GM19099 (cell line): ENCODE data around the gene PRR29.

ENCODE experiments used
- POLR2A ChIP-seq: IDR thresholded peaks from 3 replicates; pipeline ENCODE4 v1.6.1; 2011; ENCODE audit warnings: low read depth; ENCODE audit not compliant: insufficient read length; ENCODE audit errors: extremely low read depth

PRR29 gene

DNA sequence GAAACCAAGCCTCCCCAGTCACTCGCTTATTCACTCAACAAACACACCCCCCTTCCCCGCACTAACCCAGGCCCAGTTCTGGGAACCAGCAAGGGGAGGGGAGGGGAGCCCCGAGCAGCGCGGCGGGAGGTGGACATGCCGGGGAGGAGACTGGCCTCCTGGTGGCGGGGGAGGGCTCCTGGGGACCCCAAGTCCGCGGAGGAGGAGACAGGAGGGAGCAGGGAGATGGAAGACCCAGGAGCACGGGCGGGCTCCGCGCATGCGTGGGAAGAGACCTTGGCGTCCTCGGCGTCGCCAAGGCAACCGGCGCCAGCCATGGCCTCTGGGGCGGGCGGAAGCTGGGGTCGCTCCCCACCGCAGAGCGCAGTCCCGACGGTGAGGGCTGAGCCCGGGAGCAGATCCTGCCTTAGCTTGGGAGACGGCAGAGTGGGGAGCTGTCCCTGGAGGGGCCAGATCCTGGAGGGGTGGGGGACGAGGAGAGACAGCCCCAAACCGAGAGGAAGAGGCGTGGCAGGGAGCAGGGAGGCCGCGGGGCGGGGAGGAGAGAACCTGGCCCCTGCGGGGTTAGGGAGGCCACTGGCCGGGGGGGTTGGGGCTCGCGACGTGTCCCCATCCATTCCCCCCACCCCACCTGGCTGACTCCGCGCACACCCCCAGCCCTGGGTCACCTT, at the start of gene PRR29:
Gene PRR29, plus strand, starts transcription at position 302 of the 671 bp plus-strand sequence. Its CDS starts 14 bp downstream, at position 316.
- TF ChIP-seq POLR2A: no peak

GRCh38 chr17:63948521-63948920, 49.6 kb upstream of the PRR29 start:
- no peak for TF ChIP-seq POLR2A

DNA sequence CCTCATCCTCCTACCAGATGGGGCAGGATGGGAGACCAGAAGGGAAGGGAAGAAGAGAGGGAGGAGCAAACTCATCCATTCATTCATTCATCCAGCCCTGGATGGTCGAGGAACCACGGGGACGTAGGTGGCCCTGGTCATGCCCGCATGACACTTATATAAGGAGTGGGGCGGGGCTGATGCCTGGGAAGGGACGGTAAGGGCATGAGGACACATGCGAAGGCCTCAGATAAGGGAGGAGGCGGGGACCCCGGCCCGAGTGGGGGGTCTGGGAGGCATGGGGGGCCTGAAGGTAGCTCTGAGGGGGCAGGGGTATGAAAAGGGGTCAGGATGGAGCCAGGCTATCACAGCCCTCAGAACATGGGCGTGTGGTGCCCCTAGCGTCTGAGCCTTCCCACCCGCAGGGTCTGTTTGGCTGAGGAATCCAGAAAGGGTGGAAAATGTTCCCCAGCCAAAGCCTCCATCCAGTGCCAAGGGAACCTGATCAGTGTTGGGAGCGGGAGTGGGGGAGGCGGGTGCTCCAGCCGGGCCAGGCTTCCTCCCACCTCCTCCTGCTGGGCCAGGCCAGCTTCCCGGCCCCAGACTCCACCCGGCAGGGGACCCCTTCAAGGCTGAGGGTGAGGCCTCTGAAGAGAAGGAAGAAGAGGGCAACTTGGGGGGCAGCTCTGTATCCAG, 48.4 kb upstream of the PRR29 start:
- no peak for TF ChIP-seq POLR2A

- TF ChIP-seq POLR2A: no peak
These were observed 46.9 kb upstream of the PRR29 start for GRCh38 chr17:63950940-63951907.

GRCh38 chr17:63954402-63955063, 43.6 kb upstream of the PRR29 start:
- TF ChIP-seq POLR2A: no peak

DNA sequence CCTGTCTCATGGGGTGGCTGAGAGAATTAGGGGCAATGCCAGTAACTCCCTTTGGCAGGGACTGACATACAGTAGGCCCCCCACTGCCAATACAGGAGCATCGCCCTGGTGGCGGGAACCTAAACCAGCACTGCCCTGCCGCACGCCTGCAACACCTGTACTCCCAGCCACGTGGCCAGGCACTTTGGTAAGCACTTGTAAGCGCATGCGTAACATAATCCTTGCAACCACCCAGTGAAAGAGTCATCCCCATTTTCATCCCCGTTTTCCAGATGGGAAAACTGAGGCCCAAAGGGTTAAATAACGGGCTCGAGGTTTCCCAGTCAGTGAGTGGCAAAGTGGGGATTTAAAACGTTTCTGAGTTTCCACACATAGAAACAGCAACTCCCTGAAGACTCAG, 42.9 kb upstream of the PRR29 start:
- no peak for TF ChIP-seq POLR2A

GRCh38 chr17:63955791-63956190, 42.4 kb upstream of the PRR29 start:
- no peak for TF ChIP-seq POLR2A

- no peak for TF ChIP-seq POLR2A
These were observed 41.7 kb upstream of the PRR29 start for GRCh38 chr17:63956296-63956920.

DNA sequence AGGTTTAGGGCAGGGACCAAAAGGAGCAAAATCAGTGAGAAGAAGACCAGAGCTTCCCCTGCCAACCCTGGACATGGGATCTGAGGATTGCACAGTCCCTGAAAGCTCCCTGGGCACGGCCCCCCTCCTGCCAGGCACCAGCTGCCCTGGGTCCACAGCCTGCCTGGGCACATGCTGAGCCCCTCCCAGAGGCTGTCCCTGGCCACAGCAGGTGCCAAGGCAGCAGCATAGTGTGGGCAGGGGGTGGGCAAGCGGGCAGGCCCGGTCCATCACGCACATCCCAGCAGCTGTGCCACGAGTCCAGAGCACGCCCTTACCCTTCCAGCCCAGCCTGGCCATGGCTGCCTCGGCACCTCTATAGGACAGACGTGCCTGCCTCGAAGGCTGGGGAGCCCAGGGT, 38.1 kb upstream of the PRR29 start:
- no peak for TF ChIP-seq POLR2A

DNA sequence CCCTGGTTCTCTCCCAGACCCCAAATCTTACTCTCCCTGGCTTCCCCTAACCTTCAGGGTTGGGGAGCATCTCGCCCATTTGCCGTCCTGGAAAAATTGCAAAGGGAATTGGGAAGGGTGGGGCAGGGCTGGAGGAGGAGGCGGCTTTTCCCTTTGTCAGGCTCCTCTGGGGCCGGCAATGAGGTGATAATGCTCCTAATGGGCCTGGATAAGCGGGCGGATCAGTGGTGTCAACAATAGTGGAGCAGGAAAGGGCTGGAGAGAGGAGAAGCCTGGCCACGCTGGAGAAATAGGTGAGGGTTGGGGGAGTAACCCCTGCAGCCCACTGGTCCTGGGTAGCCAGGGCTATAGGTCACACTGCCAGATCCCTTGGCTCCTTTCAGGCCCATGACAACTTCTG, 37.7 kb upstream of the PRR29 start:
- TF ChIP-seq POLR2A: no peak

DNA sequence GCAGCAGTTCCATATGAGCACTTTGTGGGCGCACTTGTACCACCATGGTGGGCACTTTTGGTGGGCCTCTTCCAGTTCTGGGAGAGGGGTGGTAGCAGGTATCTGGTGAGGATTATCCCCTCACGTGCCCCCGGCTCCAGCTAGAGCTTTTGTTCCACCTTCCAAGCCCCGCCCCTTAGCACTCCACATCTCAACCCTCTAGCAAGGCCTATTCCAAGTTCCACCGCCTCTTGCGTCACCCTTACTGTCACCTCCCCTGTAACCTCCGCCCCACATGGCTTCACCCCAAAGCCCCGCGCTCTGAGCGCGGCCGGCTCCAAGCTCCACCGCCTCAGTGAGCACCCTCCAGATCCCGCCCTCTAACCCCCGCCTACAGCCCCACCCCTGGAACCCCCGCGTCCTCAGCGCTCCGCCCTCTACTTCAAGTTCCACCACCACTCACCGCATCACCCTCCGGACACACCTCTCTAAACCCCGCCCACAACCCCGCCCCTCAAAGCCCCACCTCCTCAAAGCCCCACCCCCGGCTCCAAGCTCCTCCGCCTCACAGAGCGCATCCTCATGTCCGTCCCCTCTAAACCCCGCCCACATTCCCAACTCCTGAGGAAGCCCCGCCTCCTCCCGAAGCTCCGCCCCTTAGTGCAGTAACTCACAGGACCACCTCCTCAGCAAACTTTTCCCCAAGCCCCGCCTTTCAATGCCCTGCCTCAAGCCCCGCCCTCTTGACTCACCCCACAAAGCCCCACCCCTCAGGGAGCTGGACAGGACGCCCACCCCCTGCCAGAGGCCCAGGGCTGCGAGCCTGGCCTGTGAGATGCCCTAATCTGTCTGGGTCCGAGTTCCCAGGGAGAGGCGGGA, 36.6 kb upstream of the PRR29 start:
- TF ChIP-seq POLR2A: no peak

- no peak for TF ChIP-seq POLR2A
These were observed 35.8 kb upstream of the PRR29 start for GRCh38 chr17:63962298-63962744.

DNA sequence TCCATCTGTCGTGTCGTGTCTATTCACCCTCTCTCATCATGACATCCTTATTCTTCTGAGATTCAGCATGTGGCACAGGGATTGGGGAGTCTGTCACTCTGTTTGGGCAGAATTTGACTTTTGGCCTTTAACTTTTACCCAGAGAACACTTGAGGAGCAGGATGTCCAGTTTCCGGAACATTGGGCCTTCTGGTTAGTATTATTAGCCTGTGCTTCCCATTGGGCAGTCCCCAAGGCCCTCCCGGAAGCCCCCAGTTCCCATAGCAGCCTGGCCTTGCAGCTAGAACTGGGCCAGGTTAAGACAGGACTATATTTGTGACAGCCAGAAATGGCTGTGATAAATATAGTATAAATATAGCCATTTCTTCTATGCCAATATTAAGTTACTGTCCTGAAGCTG, 35.0 kb upstream of the PRR29 start:
- TF ChIP-seq POLR2A: no peak
